GM18499 (cell line): ENCODE data around the gene TACO1.

Experiments used
- ATAC-seq: cut with Tn5 transposase; IDR thresholded peaks from one replicate; pipeline ENCODE4 v1.9.1; 2021; ENCODE audit warnings: moderate number of reproducible peaks; ENCODE audit not compliant: insufficient read depth, unreplicated experiment

Gene TACO1

GRCh38 chr17:63596856-63597586 is 3.7 kb upstream of the TACO1 start:
- ATAC-seq = no peak

GRCh38 chr17:63598281-63598680 is 2.4 kb upstream of the TACO1 start:
- ATAC-seq = no peak

GRCh38 chr17:63601439-63602371 is 1.0 kb downstream of the TACO1 start:
- no peak for ATAC-seq

GRCh38 chr17:63609816-63610573 is 9.3 kb downstream of the TACO1 start:
- ATAC-seq = no peak

- ATAC-seq = no peak
These were observed 10.2 kb downstream of the TACO1 start for GRCh38 chr17:63610854-63611253.

- ATAC-seq = no peak
These were observed 10.7 kb downstream of the TACO1 start for GRCh38 chr17:63611354-63611753.

GRCh38 chr17:63613663-63614062 is 13.0 kb downstream of the TACO1 start:
- no peak for ATAC-seq

GRCh38 chr17:63621229-63621683 is 20.6 kb downstream of the TACO1 start:
- ATAC-seq = no peak

- ATAC-seq = peak; percentile 92
These were observed 21.2 kb downstream of the TACO1 start, which contains the start of gene MAP3K3 for GRCh38 chr17:63621684-63622573. MAP3K3 (plus strand) TSS chr17:63622417; CDS start chr17:63622760, 343 bp downstream.

- no peak for ATAC-seq
These were observed 22.1 kb downstream of the TACO1 start for GRCh38 chr17:63622574-63623390.

- no peak for ATAC-seq
These were observed 23.3 kb downstream of the TACO1 start for GRCh38 chr17:63623786-63624530.

- no peak for ATAC-seq
These were observed 23.8 kb downstream of the TACO1 start for GRCh38 chr17:63624531-63624880.

- no peak for ATAC-seq
These were observed 26.0 kb downstream of the TACO1 start for GRCh38 chr17:63626551-63627180.

- no peak for ATAC-seq
These were observed 28.9 kb downstream of the TACO1 start for GRCh38 chr17:63629627-63630026.

- ATAC-seq = no peak
These were observed 30.4 kb downstream of the TACO1 start for GRCh38 chr17:63631062-63631461.

- no peak for ATAC-seq
These were observed 30.9 kb downstream of the TACO1 start for GRCh38 chr17:63631626-63632025.

GRCh38 chr17:63633742-63634141 is 33.0 kb downstream of the TACO1 start:
- no peak for ATAC-seq

GRCh38 chr17:63634163-63634562 is 33.5 kb downstream of the TACO1 start:
- no peak for ATAC-seq
